CD4-positive, alpha-beta T cell treated with Interferon alpha-2 for 1 hour (primary cell): ENCODE data around the gene MMD2.

Source experiments
- DNase-seq, 2 donors: peaks; one replicate each; pipeline ENCODE4 v3.0.0-alpha.2; 2020 to 2022

The MMD2 gene

DNA sequence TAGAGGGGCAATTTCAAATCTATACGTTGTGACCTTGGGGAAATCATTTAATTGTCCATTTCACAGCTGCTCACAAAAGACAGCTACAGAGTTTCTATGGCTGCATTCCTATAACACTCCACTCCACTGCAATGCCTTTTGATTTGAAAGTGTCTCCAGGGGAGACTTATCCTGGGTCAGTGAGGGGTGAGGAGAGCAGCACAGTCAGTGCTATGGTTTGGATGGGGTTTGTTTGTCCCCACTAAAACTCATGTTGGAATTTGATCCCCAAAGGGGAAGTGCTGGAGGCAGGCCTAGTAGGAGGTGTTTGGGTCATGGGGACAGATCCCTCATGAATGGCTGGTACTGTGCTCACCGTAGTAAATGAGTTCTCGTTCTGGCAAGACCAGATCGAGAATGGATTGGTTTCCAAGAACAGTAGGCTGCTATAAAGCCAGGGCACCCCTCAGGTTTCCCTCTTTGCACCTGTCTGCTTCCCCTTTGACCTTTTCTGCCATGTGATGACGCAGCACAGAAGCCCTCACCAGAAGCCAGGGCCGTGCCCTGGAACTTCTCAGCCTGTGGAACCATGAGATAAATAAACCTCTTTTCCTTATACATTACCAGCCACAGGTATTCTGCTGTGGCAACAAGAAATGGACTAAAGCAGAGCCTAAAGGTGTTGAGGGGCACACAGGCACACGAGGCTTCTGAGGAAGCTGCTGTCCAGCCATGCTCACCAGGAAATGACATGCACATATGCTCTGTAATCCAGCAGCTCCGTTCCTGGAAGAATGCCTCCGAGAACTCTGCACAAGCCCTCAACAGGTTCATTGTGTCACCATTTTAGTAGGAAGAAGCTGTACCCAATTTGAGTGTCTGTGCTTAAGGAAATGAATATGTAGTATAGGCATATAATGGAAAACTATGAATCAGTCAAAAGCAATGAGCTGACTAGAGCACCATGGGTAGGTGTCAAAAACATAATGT is 92.2 kb downstream of the MMD2 start:
- DNase-seq: no peak

DNA sequence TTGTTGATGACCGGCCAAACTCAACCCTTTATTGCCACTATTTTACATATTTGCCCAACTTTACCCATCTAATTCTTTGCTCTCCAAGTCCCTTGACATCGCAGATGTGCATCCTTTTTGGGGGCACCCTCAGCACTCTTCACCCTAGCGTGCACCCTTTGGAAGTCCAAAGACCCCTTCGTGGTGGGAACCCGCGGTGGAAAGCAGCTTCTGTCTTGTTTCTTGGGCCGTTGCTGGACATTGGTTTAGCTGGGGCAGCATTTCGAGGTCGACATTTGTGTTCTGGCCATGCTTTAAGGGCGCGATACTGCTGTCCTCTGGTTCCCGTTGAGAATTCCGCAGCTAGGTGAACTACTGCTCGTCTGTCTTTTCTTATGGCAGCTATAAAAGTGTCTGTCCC is 96.8 kb downstream of the MMD2 start:
- no peak for DNase-seq

DNA sequence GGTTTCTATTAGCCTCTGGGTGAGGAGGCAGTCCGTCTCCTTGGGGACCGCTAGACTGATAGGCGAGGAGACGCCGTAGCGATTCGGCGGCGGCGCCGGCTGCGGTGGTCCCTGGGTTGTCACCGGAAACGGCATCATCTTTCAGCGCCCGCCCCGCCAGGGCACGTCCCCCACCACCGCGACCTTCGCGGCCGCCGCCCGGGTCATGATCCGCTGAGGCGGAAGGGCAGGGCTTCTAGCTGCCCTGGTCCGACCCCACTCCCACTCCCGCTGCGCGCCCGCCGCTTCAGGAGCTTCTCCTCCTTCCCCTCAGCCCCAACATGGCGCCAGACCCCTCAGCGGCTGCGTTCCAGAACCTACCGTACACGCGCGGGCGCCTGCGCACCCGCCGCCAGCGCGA is 97.3 kb downstream of the MMD2 start, which contains the start of gene PAPOLB:
PAPOLB (minus strand) TSS at position 358 of the 400 bp plus-strand sequence; CDS start at position 138, 220 bp downstream.
- peak in 1 of 2 donors; percentile 24 for DNase-seq

GRCh38 chr7:4861227-4861626 is 97.8 kb downstream of the MMD2 start:
- DNase-seq: no peak

DNA sequence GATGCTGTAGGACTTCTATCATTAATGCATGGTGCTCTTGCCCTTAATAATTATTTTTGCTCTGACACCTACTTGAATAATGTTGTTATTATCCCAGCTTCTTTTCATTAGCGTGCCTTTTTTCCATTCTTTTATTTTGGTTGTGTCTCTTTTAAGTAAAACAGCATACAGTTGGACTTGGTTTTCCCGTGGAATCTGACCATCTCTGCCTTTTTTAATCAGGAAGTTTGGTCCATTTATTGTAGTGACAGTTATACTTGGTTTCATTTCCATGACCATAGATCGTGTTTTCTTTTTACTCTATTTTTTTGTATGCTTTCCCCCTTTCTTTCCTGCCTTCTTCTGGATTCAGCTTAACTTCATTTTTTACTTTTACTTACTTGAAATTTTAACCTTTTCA is 101.8 kb downstream of the MMD2 start:
- DNase-seq: no peak

DNA sequence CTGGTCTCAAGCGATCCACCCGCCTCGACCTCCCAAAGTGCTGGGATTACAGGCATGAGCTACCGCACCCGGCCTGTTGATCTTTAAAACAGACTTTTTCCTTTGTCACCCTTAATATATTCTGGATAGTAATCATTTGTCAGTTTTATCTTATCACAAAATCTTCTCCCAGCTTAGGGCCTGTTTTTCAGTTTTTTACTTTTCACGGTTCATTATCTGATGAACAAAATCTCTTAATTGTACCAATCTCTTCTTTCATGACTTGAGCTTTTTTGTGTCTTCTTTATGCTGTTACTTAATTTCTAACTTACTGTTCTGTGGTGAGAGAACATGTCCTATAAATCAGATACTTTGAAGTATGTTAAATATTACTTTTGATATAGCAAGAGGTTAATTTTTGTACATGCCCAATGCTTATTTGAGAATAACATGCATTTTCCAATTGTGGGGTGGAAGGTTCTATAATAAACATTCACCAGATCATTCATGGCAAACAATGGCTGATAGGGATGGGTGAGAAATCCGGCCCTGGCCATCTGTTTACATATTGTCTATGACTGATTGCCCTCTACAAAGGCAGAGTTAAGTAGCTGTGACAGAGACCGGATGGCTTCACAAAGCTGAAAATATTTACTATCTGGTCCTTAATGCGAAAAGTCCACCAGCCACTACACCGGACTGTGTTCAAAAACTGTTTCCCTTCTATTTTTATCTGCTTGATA is 102.5 kb downstream of the MMD2 start:
- DNase-seq: no peak
